ENCODE measurements around the gene TAS2R14.

The TAS2R14 gene

GRCh38 chr12:10901427-10901826, 37.6 kb downstream of the TAS2R14 start:
- no peak for DNase-seq

DNA sequence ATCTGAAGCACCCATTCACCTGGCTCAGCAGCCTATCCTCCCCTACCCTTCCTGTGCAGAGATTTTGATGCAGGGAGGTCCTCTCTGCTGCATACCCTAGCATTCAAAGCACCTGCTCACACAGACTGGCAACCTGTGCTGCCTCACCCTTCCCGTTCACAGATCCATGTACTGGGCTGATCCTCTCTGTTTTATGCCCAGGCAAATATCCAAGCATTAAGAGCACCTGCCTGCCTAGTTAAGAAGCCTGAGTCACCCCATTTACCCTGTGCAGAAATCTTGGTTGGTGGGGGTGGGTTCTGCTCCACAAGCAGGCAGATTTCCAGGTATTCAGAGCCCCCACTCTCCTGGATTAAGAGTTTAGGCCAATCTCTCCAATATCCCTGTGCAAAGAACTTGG, 38.1 kb downstream of the TAS2R14 start:
- no peak for DNase-seq

DNA sequence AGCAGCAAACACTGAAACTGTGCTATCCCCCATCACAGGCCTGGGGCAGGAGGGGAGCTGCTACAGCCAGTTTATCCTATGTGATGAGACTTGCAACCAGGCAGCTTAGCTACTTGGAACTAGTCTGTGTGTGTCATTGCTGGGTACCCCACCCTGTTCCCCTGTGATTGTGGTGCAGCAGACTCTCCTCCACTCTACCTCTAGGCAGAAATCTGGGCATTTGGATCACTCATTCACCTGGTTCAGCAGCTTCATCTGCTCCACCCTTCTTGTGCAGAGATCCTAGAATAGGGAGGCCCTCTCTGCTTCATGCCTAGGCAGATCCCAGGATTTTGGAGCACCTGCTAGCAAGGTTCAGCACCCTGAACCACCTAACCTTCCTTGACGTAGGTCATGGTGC, 38.5 kb downstream of the TAS2R14 start:
- no peak for DNase-seq

DNA sequence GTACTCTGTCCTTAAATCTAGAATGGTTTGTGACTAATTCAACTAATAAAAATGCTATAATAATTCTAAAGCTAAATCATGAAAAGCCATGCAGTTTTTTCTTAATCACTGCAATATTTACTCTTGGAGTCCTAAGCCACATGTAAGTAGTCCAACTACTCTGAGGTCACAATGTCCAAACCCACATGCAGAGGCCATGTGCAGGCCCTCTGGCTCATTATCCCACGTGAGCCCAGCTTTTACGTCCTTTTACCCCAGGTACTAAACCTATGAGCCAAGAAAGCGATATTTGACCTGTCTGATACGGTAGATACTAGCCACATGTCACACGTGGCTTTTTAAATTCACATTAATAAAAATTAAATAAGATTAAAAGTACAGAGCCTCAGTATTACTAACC, 42.2 kb downstream of the TAS2R14 start:
- no peak for DNase-seq

GRCh38 chr12:10891937-10892336, 47.1 kb downstream of the TAS2R14 start:
- no peak for DNase-seq

DNA sequence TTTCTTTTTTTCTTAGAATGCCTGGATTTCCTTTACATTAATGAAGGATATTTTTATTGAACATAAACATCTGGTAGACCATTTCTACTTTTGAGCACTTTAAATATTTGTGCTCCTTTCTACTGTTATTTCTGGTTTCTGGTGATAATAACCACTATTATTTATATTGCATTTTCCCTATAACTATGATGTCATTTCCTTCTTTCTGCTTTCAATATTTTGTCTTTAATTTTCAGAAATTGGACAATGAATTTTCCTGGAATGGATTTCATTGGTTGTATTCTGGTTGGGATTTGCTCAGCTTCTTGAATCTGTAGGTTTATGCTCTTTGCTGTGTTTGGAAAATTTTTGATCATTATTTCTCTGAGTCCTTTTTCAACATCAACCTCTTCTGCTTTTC, 49.8 kb downstream of the TAS2R14 start:
- DNase-seq = no peak
